HPDE6-E6E7 (cell line): ENCODE data around the gene WWC2.
A peak's percentile ranks its signal among the peaks of the same experiment; 100 is the strongest.

Source experiments
- DNase-seq: peaks from one replicate; pipeline ENCODE4 v3.0.0; 2011; ENCODE audit warnings: missing footprints; ENCODE audit errors: extremely low spot score

WWC2 gene

GRCh38 chr4:183098723-183099536 lies at the start of gene WWC2:
WWC2 (plus strand) TSS chr4:183099257; CDS start chr4:183099492, 235 bp downstream.
- peak; percentile 74 for DNase-seq

- DNase-seq, result no peak
Observed at GRCh38 chr4:183053681-183054080, 45.4 kb upstream of the WWC2 start.

- DNase-seq, result no peak
Observed at GRCh38 chr4:183057255-183057654, 41.8 kb upstream of the WWC2 start.

GRCh38 chr4:183059797-183060196 lies 39.3 kb upstream of the WWC2 start:
- DNase-seq, result no peak

GRCh38 chr4:183068502-183068901 lies 30.6 kb upstream of the WWC2 start:
- DNase-seq, result no peak

- DNase-seq, result no peak
Observed at GRCh38 chr4:183071222-183071621, 27.8 kb upstream of the WWC2 start.

GRCh38 chr4:183072176-183072575 lies 26.9 kb upstream of the WWC2 start:
- no peak for DNase-seq

GRCh38 chr4:183073838-183074145 lies 25.3 kb upstream of the WWC2 start:
- DNase-seq, result no peak

- DNase-seq, result no peak
Observed at GRCh38 chr4:183074288-183074990, 24.6 kb upstream of the WWC2 start.

- DNase-seq, result no peak
Observed at GRCh38 chr4:183078634-183079033, 20.4 kb upstream of the WWC2 start.

- no peak for DNase-seq
Observed at GRCh38 chr4:183080372-183081115, 18.5 kb upstream of the WWC2 start.

GRCh38 chr4:183081116-183081469 lies 18.0 kb upstream of the WWC2 start:
- no peak for DNase-seq

- DNase-seq, result no peak
Observed at GRCh38 chr4:183082053-183082452, 17.0 kb upstream of the WWC2 start.

- DNase-seq, result no peak
Observed at GRCh38 chr4:183094393-183095198, 4.5 kb upstream of the WWC2 start.

GRCh38 chr4:183095199-183095512 lies 3.9 kb upstream of the WWC2 start:
- DNase-seq, result no peak

- DNase-seq, result no peak
Observed at GRCh38 chr4:183096276-183096965, 2.6 kb upstream of the WWC2 start.

- DNase-seq, result no peak
Observed at GRCh38 chr4:183097231-183098018, 1.6 kb upstream of the WWC2 start.

GRCh38 chr4:183098019-183098722 lies 886 bp upstream of the WWC2 start:
- DNase-seq, result peak; percentile 35

- DNase-seq, result peak; percentile 17
Observed at GRCh38 chr4:183099537-183100297, 660 bp downstream of the WWC2 start.
